HCT116 (cell line): ENCODE data around the gene CTCF. TPM values are rescaled to one million over a fixed set of nuclear protein-coding genes. Genes with fewer than 3 reads are reported as not detected.

ENCODE experiments used
- ATAC-seq: fragments of 200-7000 bp; cut with Tn5 transposase; 2 replicates; pipeline ENCODE4 v1.9.1; 2020; ENCODE audit warnings: mild to moderate bottlenecking, moderate library complexity
- BruUV-seq: library from RNA; stranded (reverse); fragments of 400-500 nt; replicated peaks from 2 replicates; lab custom pipeline; 2021; lab: Mats Ljungman, UMichigan
- CTCF ChIA-PET: fragments of 300-600 bp; sonication (Branson Sonifier 250); formaldehyde crosslinking; loops from one replicate; lab custom pipeline; 2021; ENCODE audit warnings: antibody characterized with exemption; lab: Charles Lee
- POLR2A ChIA-PET: fragments of 300-600, 350-600 bp; sonication (Branson Sonifier 250); formaldehyde crosslinking; loops from one replicate; lab custom pipeline; 2021; ENCODE audit warnings: antibody characterized with exemption; lab: Charles Lee
- RAD21 ChIA-PET, 2 experiments: fragments of 300-600 bp; sonication (Branson Sonifier 250); formaldehyde crosslinking; loops; one replicate each; lab custom pipeline; 2023; ENCODE audit warnings: low total read pairs in 2 of 2; ENCODE audit not compliant: uncharacterized antibody in 2 of 2, unreplicated experiment in 2 of 2, low non-redundant PET in 1 of 2; lab: Charles Lee
- DNase-seq: peaks from one replicate; pipeline ENCODE4 v3.0.0-alpha.2; 2010; ENCODE audit warnings: low read depth, low spot score
- H2AFZ ChIP-seq: fragments of 200-600 bp; shearing (Covaris generic), sonication (generic); 2 replicates; pipeline ENCODE4 v1.6.1; 2017; ENCODE audit warnings: low read depth, mixed run types, mixed read lengths, antibody characterized with exemption, low read length; ENCODE audit not compliant: poor library complexity, severe bottlenecking
- H3K27ac ChIP-seq: 2 replicates; pipeline ENCODE4 v1.5.1; 2012; ENCODE audit warnings: low read depth, low read length
- H3K27me3 ChIP-seq: fragments of 200-600 bp; sonication (generic); 2 replicates; pipeline ENCODE4 v1.6.1; 2016; ENCODE audit warnings: mixed run types, low read length, mixed read lengths; ENCODE audit not compliant: insufficient read depth
- H3K36me3 ChIP-seq, 2 experiments: fragments of 200-500 bp in 1 of 2; fragments of 200-600 bp in 1 of 2; sonication (Bioruptor generic) in 1 of 2; sonication (generic) in 1 of 2; 2 replicates each; pipeline versions ENCODE4 v1.5.1 to v1.6.1; 2014 to 2016; ENCODE audit warnings: low read length in 2 of 2, inconsistent platforms in 1 of 2, mixed read lengths in 1 of 2, mixed run types in 1 of 2; ENCODE audit not compliant: insufficient read depth in 2 of 2, control insufficient read depth in 1 of 2
- H3K4me1 ChIP-seq, 2 experiments: fragments of 200-600 bp in 1 of 2; sonication (generic) in 1 of 2; 2 replicates each; pipeline versions ENCODE4 v1.5.1 to v1.6.1; 2012 to 2017; ENCODE audit warnings: low read length in 2 of 2, inconsistent platforms in 1 of 2, mild to moderate bottlenecking in 1 of 2, mixed read lengths in 1 of 2, mixed run types in 1 of 2, moderate library complexity in 1 of 2; ENCODE audit not compliant: insufficient read depth in 2 of 2, control insufficient read depth in 1 of 2
- H3K4me2 ChIP-seq: fragments of 200-600 bp; sonication (generic); 2 replicates; pipeline ENCODE4 v1.6.1; 2017; ENCODE audit warnings: mixed run types, low read length, mixed read lengths
- H3K4me3 ChIP-seq, 2 experiments: fragments of 200-600 bp in 1 of 2; sonication (generic) in 1 of 2; replicated peaks in 1 of 2; 2 replicates each; pipeline ENCODE4 v1.5.1; 2011 to 2016; ENCODE audit warnings: low read length in 2 of 2, control low read depth in 1 of 2, low read depth in 1 of 2, mild to moderate bottlenecking in 1 of 2, mixed read lengths in 1 of 2, mixed run types in 1 of 2
- H3K79me2 ChIP-seq: fragments of 200-600 bp; sonication (generic); 2 replicates; pipeline ENCODE4 v1.6.1; 2017; ENCODE audit warnings: mild to moderate bottlenecking, mixed run types, low read length, moderate library complexity, mixed read lengths; ENCODE audit not compliant: insufficient read depth
- H3K9ac ChIP-seq: fragments of 200-600 bp; sonication (generic); 2 replicates; pipeline ENCODE4 v1.6.1; 2016; ENCODE audit warnings: low read length, mixed read lengths
- H3K9me2 ChIP-seq: fragments of 200-600 bp; sonication (generic), shearing (Covaris generic); 2 replicates; pipeline ENCODE4 v1.6.1; 2017; ENCODE audit warnings: mixed run types, mild to moderate bottlenecking, moderate library complexity; ENCODE audit not compliant: insufficient read depth
- H3K9me3 ChIP-seq, 2 experiments: fragments of 200-500 bp in 1 of 2; fragments of 200-600 bp in 1 of 2; sonication (Bioruptor generic) in 1 of 2; sonication (generic) in 1 of 2; 2 replicates each; pipeline ENCODE4 v1.6.1; 2014 to 2017; ENCODE audit warnings: low read length in 2 of 2, mixed read lengths in 2 of 2, inconsistent platforms in 1 of 2, low read depth in 1 of 2, mild to moderate bottlenecking in 1 of 2, mixed run types in 1 of 2, moderate library complexity in 1 of 2; ENCODE audit not compliant: control insufficient read depth in 1 of 2, insufficient read depth in 1 of 2
- H4K20me1 ChIP-seq: fragments of 200-600 bp; sonication (generic), shearing (Covaris generic); 2 replicates; pipeline ENCODE4 v1.6.1; 2017; ENCODE audit warnings: mixed run types, mild to moderate bottlenecking, moderate library complexity; ENCODE audit not compliant: insufficient read depth
- CBX3 ChIP-seq: IDR thresholded peaks from 2 replicates; pipeline ENCODE4 v1.6.1; 2012; ENCODE audit warnings: low read depth
- CEBPB ChIP-seq: IDR thresholded peaks from 2 replicates; pipeline ENCODE4 v1.6.1; 2012; ENCODE audit warnings: low read depth
- ELF1 ChIP-seq: IDR thresholded peaks from 2 replicates; pipeline ENCODE4 v1.6.1; 2012; ENCODE audit warnings: low read depth, borderline replicate concordance
- EZH2phosphoT487 ChIP-seq: fragments of 200-600 bp; IDR thresholded peaks from 2 replicates; pipeline ENCODE4 v1.6.1; 2018; ENCODE audit warnings: antibody characterized with exemption, borderline replicate concordance
- FOSL1 ChIP-seq: IDR thresholded peaks from 2 replicates; pipeline ENCODE4 v1.6.1; 2012; ENCODE audit warnings: low read depth
- POLR2A ChIP-seq: IDR thresholded peaks from 2 replicates; pipeline ENCODE4 v1.7.0; 2011; ENCODE audit warnings: borderline replicate concordance; ENCODE audit not compliant: insufficient read depth, insufficient read length; ENCODE audit errors: extremely low read depth
- POLR2AphosphoS5 ChIP-seq: IDR thresholded peaks from 2 replicates; pipeline ENCODE4 v1.6.1; 2011; ENCODE audit warnings: mild to moderate bottlenecking, low read depth, low read length, moderate library complexity
- SIN3A ChIP-seq: IDR thresholded peaks from 2 replicates; pipeline ENCODE4 v1.6.1; 2012; ENCODE audit warnings: low read depth
- SP1 ChIP-seq: IDR thresholded peaks from 2 replicates; pipeline ENCODE4 v1.6.1; 2012; ENCODE audit warnings: low read depth
- TCF7L2 ChIP-seq: IDR thresholded peaks from 2 replicates; pipeline ENCODE4 v1.7.0; 2011; ENCODE audit warnings: borderline replicate concordance, inconsistent platforms; ENCODE audit not compliant: insufficient read depth, insufficient read length; ENCODE audit errors: extremely low read depth
- YY1 ChIP-seq: IDR thresholded peaks from 2 replicates; pipeline ENCODE4 v1.6.1; 2011; ENCODE audit warnings: low read length, low read depth, moderate library complexity, mild to moderate bottlenecking; ENCODE audit not compliant: insufficient replicate concordance; ENCODE audit errors: extremely low read depth
- ZNF274 ChIP-seq: fragments of 200-500 bp; sonication (Bioruptor generic); IDR thresholded peaks from 2 replicates; pipeline ENCODE4 v1.6.1; 2014; ENCODE audit warnings: mild to moderate bottlenecking, low read depth, low read length, inconsistent platforms
- intact Hi-C: fragments of 100-400 bp; cut with micrococcal nuclease; formaldehyde crosslinking; loops from 2 replicates; pipeline ENCODE4 v1.10.0; 2022
- total RNA-seq: library from RNA; stranded (reverse); gene quantifications from one replicate; pipeline ENCODE4 v1.2.1, GENCODE V29; 2021; ENCODE audit not compliant: unreplicated experiment
- TF ChIP-seq, protein P1 (sequence below): IDR thresholded peaks from 2 replicates; pipeline ENCODE4 v1.6.1; 2012; ENCODE audit warnings: low read depth
- TF ChIP-seq, protein P2 (sequence below): IDR thresholded peaks from 2 replicates; pipeline ENCODE4 v1.6.1; 2012
- TF ChIP-seq, protein P3 (sequence below): IDR thresholded peaks from 2 replicates; pipeline ENCODE4 v1.6.1; 2012
- TF ChIP-seq, protein P4 (sequence below): IDR thresholded peaks from 2 replicates; pipeline ENCODE4 v1.6.1; 2011; ENCODE audit warnings: mild to moderate bottlenecking, low read length, moderate library complexity; ENCODE audit not compliant: insufficient replicate concordance; ENCODE audit errors: extremely low read depth
- TF ChIP-seq, protein P5 (sequence below), 3 experiments: fragments of 200-600 bp in 1 of 3; sonication (generic) in 1 of 3; IDR thresholded peaks in 2 of 3; conservative IDR thresholded peaks in 1 of 3; 2 replicates each; pipeline ENCODE4 v1.5.1; 2012 to 2017; ENCODE audit warnings: low read depth in 2 of 3, low read length in 2 of 3, antibody characterized with exemption in 1 of 3, borderline replicate concordance in 1 of 3, control low read depth in 1 of 3, mild to moderate bottlenecking in 1 of 3, mixed read lengths in 1 of 3, mixed run types in 1 of 3, moderate library complexity in 1 of 3; ENCODE audit not compliant: insufficient read depth in 1 of 3

Gene CTCF
- total RNA-seq, 1 experiment from 2014 or later, result 48.3 TPM

DNA sequence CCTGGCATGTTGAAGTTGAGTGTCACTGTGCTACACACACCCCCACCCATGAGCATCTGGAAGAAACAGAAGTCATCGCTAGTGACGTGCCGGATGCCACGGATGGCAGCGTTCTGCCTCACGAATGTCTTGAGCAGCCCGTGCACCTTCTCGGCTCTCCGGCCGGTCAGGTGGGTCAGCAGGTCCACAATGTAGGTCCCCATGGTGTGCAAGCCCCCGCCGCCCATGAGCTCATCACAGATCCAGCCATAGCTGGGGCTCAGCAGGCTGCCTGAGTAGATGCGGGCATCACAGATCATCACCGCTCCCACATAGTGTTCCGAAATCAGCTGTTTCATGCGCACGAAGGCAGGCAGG, 113.2 kb downstream of the CTCF start:
- ATAC-seq (no peak), DNase-seq (no peak)
- H2AFZ ChIP-seq, result no peak overlapping the region
- TF ChIP-seq, protein P1, sequence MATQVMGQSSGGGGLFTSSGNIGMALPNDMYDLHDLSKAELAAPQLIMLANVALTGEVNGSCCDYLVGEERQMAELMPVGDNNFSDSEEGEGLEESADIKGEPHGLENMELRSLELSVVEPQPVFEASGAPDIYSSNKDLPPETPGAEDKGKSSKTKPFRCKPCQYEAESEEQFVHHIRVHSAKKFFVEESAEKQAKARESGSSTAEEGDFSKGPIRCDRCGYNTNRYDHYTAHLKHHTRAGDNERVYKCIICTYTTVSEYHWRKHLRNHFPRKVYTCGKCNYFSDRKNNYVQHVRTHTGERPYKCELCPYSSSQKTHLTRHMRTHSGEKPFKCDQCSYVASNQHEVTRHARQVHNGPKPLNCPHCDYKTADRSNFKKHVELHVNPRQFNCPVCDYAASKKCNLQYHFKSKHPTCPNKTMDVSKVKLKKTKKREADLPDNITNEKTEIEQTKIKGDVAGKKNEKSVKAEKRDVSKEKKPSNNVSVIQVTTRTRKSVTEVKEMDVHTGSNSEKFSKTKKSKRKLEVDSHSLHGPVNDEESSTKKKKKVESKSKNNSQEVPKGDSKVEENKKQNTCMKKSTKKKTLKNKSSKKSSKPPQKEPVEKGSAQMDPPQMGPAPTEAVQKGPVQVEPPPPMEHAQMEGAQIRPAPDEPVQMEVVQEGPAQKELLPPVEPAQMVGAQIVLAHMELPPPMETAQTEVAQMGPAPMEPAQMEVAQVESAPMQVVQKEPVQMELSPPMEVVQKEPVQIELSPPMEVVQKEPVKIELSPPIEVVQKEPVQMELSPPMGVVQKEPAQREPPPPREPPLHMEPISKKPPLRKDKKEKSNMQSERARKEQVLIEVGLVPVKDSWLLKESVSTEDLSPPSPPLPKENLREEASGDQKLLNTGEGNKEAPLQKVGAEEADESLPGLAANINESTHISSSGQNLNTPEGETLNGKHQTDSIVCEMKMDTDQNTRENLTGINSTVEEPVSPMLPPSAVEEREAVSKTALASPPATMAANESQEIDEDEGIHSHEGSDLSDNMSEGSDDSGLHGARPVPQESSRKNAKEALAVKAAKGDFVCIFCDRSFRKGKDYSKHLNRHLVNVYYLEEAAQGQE, result no peak
- TF ChIP-seq SIN3A (no peak), POLR2AphosphoS5 (no peak), POLR2A (no peak), SP1 (no peak), CBX3 (no peak), ZNF274 (no peak), YY1 (no peak), EZH2phosphoT487 (no peak), TCF7L2 (no peak), ELF1 (no peak), CEBPB (no peak), FOSL1 (no peak)
- TF ChIP-seq, protein P2, sequence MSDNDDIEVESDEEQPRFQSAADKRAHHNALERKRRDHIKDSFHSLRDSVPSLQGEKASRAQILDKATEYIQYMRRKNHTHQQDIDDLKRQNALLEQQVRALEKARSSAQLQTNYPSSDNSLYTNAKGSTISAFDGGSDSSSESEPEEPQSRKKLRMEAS, result no peak
- TF ChIP-seq, protein P3, sequence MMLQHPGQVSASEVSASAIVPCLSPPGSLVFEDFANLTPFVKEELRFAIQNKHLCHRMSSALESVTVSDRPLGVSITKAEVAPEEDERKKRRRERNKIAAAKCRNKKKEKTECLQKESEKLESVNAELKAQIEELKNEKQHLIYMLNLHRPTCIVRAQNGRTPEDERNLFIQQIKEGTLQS, result no peak
- TF ChIP-seq, protein P4, sequence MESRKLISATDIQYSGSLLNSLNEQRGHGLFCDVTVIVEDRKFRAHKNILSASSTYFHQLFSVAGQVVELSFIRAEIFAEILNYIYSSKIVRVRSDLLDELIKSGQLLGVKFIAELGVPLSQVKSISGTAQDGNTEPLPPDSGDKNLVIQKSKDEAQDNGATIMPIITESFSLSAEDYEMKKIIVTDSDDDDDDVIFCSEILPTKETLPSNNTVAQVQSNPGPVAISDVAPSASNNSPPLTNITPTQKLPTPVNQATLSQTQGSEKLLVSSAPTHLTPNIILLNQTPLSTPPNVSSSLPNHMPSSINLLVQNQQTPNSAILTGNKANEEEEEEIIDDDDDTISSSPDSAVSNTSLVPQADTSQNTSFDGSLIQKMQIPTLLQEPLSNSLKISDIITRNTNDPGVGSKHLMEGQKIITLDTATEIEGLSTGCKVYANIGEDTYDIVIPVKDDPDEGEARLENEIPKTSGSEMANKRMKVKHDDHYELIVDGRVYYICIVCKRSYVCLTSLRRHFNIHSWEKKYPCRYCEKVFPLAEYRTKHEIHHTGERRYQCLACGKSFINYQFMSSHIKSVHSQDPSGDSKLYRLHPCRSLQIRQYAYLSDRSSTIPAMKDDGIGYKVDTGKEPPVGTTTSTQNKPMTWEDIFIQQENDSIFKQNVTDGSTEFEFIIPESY, result no peak
- TF ChIP-seq, protein P5, sequence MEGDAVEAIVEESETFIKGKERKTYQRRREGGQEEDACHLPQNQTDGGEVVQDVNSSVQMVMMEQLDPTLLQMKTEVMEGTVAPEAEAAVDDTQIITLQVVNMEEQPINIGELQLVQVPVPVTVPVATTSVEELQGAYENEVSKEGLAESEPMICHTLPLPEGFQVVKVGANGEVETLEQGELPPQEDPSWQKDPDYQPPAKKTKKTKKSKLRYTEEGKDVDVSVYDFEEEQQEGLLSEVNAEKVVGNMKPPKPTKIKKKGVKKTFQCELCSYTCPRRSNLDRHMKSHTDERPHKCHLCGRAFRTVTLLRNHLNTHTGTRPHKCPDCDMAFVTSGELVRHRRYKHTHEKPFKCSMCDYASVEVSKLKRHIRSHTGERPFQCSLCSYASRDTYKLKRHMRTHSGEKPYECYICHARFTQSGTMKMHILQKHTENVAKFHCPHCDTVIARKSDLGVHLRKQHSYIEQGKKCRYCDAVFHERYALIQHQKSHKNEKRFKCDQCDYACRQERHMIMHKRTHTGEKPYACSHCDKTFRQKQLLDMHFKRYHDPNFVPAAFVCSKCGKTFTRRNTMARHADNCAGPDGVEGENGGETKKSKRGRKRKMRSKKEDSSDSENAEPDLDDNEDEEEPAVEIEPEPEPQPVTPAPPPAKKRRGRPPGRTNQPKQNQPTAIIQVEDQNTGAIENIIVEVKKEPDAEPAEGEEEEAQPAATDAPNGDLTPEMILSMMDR (IDR thresholded peaks at IDR 0.05 in 2 of 3, conservative IDR thresholded peaks at IDR 0.05 in 1 of 3; ENCODE audit: borderline replicate concordance in 1 of 3, insufficient read depth in 1 of 3, low read depth in 2 of 3, low read length in 2 of 3), result no peak
- TF ChIP-seq, all 23 proteins: peak for 0
- Histone ChIP-seq H3K9me2 (no peaks in the 10 kb centered on the region), H3K9me3 (no peaks in the 10 kb centered on the region), H3K4me3 (no peak overlapping the region), H3K36me3 (no peaks in the 10 kb centered on the region; a peak in 1 of 4 replicates), H3K27me3 (no peaks in the 10 kb centered on the region), H3K27ac (no peak overlapping the region), H3K4me1 (peaks cover 0 to 5% of the 10 kb centered on the region in 2 experiments; a peak in 2 of 4 replicates), H3K9ac (no peak overlapping the region), H4K20me1 (no peaks in the 10 kb centered on the region), H3K79me2 (no peaks in the 10 kb centered on the region), H3K4me2 (no peak overlapping the region)
- BruUV-seq, result no TSS peak
- intact Hi-C loops, result no loop called here
- RAD21 ChIA-PET, result no interaction called here
- POLR2A ChIA-PET, result no interaction called here
- CTCF ChIA-PET, result no interaction called here
